Cortex of kidney (tissue), 1 donor: ENCODE results near the gene NAXE.
"Not testable (repeated sequence)": the region's sequence is repeated elsewhere in the genome, so short reads cannot be mapped to it uniquely, and the experiment has no call there.

Experiments used
- DNase-seq: peaks from one replicate; lab custom pipeline; 2025; lab: John Stamatoyannopoulos, UW

NAXE gene

DNA sequence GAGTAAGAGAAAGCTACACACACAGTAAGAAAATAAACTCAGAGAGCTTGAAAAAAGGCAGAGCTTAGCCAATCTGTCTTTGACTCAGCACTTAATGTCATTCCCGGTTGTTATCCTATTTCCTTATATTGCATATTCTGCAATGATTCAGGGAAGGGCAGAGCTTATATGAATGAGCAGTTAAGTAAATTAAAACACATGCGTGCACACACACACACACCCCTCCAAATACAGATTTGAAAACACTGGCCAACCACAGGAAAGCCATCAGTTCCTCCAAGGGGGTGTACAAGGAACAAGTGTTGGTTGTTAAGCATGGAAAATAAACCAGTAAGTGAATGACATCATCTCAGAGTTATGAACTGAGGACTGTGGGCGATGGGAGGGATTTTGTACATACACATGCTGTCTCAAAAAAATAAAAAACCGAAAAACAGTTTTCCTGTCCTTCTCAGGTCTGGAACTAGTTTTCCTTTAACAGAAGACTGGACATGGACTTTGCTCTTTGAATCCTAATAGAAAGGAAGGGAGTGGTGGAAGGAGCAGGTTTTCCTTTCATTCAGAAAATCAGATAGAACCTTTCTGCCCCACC lies 20.2 kb upstream of the NAXE start:
- DNase-seq = no peak

DNA sequence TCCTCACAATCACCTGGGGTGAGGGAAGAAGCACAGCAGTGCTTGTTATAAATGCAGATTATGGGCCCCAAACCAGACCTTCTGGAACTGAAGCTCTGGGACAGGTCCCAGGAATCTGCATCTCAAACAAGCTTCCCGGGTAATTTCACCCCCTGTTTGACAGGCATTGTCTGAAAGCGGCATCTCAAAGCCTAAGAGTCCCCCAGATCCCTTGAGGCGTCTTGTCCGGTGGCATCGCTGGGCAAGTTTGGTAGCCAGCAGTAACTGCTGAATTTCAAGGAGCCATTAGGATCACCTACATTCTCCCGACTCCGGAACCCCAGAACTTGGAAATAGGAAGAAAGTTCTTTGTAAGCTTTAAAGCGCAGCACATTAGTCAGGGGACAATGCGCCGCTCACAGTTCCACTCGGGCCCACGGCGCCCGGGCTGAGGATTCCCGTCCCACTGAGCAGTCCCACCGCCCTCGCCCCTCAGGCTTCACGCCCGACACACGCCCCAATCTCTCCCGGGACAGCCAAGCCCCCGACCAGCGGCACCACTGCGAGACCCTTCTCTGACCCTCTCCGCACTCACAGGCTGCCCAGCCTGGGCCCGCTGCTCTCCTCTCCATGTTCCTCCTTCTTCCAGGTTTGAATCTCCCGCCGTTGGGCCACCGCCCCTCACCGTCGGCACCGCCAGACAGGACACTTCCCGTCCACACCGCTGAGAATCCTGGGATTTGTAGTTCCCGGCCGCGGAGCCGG lies 19.5 kb upstream of the NAXE start, which contains the start of gene IQGAP3:
Gene IQGAP3 (minus strand): TSS at position 647 of the 744 bp plus-strand sequence. CDS start 36 bp downstream, at position 611.
- DNase-seq = no peak

DNA sequence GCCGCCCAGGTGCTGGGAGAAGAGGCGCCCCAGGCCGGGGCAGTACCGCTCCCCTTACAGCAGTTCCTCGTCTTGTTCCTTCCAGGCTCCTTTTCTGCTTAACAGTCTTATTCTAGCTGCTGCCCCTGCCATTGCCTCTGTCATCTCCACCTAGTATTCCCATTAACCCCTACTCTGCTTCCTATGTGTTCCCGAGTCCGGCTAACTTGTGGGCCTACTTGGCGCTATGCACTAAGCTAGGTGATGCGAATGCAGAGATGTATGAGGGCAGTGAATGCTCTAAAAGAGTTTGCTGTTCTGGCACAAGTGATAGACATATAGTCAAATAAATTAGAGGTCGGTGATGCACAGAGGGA lies 18.9 kb upstream of the NAXE start:
- no peak for DNase-seq

DNA sequence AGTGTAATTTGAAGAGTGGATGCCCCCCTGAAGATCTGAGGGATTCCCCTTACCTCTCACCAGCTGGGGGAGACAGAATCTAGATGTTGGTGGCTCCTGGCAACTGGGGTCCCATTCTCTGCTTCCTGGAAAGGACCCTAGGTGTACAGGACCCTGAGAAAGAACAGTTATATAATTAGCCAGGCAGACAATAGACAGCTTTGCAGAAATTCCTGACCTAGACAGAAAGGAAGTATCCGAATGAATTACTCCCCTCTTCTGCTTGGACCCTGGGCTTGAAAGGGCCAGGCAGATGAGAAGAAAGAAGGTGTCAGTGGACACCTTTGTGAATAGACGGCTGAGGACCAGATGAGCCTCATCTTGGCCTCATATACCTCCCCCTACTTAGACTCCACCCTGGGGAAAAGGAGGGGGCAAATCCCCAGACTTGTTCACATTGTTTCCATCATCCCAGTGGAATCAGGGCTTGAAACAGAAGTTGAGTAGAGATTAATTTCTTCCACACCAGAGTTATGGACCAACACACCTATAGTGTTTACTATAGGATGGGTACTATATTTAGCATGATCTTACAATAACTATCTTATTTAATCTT lies 17.4 kb upstream of the NAXE start:
- no peak for DNase-seq

DNA sequence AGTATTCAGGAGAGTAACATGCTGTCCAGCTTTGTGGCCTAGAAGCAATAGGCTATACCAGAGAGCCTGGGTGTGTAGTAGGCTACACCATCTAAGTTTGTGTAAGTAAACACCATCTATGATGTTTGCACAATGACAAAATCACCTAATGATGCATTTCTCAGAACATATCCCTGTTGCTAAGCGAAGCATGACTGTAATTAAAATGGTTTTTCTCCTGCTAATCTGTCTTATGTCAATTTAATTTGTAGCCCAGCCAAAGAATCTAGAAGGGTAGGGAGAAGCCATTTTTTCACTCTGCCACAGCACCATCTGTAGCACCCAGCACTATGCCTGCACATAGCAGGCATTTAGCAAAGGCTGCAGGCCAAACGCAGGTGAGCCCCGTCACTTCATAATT lies 14.0 kb upstream of the NAXE start:
- DNase-seq = no peak

DNA sequence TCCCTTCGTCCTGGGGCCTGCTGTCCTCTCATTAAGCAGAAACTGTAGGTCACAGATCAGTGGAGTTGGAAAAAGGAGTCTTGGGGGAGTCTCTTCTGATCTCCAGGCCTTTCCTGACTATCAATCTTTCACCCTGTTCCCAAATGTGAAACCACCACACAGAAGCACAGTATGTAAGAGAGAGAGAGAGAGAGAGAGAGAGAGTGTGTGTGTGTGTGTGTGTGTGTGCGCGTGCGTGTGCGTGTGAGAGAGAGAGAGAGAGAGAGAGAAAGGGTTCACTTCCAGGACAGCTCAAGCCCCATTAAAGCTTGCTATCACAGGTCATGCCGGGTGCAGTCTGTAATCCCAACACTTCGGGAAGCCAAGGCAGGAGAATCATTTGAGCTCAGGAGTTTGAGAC lies 13.5 kb upstream of the NAXE start:
- DNase-seq = no peak

DNA sequence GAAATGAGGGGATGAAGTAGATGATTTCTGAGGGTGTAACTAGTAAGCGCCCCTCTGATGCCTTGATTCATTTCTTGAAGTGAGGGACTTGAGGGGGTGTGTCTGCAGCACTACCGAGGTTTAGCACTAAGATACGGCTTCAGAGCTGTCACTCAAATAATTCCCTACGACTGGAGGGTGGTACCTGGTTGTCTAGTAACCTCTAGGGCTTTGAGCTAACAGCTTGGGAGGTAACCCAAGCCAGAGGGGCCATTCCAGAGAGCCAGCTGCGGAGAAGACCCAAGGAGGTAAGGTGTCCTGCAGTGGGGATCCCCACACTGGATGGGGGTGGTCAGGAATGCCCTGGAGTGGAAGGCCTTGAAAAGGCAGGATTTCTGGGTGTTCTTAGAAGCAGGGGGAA lies 12.1 kb upstream of the NAXE start, which contains the start of gene TTC24:
Gene TTC24 (plus strand): TSS at position 252 of the 400 bp plus-strand sequence. CDS start 1,642 bp downstream, outside the sequence.
- DNase-seq = no peak

DNA sequence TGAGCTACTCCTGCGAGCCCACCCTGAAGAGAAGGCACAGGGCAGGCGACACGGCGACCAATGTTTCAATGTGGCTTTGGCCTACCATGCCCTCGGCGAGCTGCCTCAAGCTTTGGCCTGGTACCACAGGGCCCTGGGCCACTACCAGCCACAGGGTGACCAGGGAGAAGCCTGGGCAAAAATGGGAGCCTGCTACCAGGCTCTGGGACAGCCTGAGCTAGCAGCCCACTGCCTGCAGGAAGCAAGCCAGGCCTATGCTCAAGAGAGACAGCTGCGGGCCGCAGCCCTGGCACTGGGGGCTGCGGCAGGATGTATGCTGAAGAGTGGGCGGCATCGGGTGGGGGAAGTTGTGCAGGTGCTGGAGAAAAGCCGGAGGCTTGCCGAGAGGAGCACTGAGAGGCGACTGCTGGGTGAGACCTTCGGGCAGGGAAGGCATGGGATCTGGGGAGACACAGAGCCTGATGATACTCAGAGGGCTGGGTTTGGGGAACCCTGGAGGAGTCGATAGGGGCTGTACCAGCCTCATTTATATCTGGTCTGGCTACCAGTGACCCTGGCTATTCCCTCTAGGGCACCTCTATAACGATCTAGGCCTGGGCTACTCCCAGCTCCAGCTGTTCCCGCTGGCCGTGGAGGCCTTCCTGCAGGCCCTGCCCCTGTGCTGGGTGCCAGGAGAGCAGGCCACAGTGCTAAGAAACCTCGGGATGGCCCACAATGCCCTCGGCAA lies 9.8 kb upstream of the NAXE start:
- no peak for DNase-seq

DNA sequence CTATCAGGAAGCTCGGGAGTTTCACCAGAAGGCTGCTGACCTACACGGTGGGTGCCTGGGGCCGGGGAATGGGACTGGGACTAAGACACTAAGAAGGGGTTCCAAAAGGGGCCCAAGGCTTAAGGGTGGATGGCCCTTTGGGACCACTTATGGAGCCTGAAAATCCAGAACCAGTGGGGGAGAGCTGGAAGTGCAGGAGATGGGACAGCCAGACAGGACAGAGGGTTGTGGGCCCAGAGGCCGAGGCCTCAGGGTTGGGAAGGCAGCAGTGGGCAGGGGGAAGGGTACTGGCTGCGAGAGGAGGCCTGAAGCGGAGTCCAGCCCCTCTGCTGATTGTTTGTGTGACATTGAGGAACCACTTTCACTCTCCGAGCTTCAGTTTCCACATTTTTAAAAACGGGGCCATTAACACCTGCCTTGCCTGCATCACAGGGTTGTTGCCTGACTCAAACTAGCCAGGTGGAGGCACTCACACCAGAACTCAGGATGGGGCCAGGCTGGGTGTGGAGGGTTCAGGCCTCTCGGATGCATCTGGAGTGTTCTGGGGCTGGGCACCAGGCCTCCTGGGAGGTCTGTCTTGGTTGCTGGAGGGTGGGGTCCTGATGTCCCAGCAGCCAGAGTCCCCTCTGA lies 9.1 kb upstream of the NAXE start:
- no peak for DNase-seq

DNA sequence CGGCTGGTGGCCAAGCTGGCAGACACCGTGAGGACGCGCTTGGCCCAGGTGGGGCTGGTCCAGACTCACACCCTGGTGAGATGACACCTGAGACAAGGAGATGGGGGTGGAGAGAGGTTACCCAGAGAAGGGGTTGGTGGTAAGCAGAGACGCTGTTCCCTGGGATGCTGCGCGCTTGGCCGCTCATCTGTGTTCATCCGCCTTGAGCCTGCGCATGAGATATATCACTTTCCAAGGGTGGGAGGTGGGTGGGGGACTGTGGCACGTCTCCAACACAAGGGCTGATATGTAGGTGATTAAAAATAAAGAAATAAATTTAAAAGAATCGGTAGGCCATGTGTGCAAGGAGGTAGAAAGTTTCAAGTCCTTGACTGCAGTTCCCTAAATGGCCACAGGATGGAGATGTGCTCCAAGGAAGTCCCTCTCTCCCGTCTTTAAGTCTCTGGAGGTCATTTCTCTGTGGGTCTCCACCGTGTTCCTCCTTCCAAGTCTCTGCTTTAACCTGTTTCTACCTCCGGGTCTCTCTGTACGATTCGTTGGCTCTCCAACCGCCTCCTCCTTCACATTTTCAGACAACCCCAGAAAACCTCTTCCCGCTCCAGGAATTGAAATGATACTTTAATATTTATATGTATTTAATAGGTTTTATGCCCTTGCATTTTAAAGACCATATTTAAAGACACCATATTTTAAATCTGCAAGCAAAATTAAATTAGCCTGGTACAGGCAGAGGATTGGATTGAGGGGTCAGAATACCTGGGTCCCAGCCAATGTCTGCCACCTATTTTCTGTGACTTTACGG lies 7.6 kb upstream of the NAXE start:
- no peak for DNase-seq

DNA sequence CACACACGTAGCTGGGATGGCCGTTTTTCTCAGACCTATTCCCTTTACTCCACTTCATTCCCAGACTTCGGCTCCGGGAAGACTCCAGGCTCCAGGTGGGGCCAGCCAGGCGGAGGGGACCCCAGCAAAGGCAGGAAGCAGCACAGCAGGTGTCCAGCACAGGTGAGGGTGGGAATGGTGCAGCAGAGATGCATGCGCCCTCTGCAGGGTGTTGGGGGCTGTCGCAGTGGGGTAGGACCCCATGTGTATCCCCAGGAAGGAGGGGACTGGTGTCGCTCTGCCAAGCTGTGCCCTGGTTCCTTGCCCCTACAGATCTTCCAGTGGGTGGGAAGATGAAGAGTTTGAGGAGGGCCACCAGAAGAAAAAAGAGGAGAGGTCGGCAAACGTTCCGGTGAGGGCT lies 6.8 kb upstream of the NAXE start:
- DNase-seq = no peak

DNA sequence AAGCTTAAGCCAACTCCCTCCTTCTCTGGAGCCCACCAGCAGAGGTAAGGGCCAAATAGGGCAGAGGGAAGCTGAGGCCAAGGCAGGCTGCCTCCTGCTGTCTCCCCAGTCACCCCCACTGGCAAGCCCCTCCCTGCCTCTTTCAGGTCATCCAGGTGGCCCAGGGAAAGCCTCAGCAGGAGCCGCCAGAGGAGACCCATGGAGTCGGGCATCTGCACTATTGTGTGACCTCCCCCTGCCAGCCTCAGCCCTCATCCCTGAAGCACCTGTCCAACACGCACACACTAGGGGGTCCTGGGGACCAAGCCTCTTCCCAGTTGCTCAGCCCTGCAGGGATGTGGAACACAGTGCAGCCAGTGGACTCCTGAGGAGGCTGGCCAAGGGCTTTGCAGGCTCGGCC lies 5.3 kb upstream of the NAXE start:
- DNase-seq = no peak

DNA sequence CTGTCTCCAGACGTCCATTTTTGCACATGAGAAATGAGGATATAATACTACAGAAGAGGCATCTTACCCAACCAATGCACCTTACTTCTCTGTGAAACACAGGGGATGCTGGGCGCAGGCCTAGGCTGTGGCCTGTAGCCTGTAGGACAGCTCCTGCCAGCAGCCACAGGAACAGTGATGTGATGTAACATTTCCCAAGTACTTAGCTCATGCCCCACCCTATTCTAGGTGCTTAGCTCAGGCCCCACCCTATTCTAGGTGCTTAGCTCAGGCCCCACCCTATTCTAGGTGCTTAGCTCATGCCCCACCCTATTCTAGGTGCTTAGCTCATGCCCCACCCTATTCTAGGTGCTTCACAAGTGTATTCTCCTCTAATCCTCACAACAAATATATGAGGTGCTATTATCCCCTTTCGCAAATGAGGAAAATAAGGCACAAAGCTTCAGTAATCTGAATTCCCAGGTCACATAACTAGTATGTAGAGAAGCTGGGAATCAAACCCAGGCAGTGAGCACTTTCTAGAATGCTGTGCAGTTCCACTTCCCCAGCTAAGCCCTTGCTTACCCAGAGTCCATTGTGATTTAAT lies 4.6 kb upstream of the NAXE start:
- no peak for DNase-seq

DNA sequence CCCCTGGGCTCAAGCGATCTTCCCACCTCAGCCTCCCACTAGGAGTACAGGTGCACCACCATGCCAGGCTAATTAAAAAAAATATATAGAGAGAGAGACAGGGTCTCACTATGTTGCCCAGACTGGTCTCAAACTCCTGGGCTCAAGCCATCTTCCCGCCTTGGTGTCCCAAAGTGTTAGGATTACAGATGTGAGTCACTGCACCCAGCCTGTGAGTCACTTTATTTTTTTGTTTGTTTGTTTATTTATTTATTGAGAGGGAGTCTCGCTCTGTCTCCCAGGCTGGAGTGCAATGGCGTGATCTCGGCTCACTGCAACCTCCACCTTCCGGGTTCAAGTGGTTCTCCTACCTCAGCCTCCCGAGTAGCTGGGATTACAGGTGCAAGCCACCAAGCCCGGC lies 3.6 kb upstream of the NAXE start:
- not testable (repeated sequence) for DNase-seq

DNA sequence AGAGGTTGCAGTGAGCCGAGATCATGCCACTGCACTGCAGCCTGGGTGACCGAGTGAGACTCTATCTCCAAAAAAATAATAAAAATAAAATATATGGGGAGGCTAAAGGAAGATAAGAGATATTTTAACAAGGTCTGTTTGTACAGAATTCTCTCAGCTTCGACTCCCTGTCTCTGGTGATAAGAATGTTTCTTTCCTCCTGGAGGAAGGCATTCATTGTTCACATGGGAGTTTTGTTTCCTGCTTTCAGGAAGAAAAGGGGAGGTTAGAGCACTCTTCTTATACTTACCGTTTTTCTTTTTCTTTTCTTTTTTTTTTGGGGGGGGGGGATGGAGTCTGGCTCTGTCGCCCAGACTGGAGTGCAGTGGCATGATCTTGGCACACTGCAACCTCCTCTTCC lies 2.0 kb upstream of the NAXE start:
- DNase-seq = no peak

DNA sequence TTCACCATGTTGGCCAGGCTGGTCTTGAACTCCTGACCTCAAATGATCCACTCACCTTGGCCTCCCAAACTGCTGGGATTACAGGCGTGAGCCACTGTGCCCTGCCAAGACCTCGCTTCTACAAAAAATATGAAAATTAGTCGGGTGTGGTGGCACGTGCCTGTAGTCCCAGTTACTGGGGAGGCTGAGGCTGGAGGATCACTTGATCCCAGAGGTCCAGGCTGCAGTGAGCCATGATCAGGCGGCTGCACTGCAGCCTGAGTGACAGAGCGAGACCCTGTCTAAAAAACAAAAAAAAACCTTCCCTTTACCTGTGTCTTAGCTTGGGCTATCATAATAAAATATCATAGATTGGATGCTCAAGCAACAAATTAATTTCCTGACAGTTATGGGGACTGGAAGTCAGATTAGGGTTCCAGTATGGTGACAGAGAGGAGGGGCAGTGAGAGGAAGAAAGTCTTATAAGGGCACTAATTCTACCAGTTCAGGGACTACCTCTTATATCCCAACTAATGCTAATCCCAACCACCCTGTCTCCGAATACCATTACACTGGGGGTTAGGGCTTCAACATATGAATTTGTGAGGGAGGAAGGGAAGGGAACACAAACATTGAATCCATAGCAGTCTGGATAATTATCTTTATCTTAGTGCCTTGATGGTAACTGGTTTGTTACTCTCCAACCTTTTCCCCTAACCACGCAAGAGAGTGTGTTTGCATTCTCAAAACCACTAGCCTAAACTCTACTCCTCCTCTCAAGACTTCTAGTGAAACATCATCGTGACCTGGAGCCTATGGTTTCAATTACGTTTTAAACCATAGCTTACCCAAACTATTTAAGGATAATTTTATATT lies 1.0 kb upstream of the NAXE start:
- DNase-seq = no peak

DNA sequence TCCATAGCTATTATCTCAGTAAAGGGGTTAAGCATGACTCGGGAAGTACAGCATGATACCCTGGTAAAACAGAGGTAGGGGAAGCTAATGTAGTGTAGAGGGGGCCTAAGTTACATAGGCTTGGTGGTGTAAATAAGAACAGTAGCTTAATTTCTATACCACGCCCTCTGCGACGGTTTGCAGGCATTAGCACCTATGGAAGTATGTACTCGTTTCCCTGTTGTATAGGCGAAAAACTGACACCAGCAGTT lies 470 bp upstream of the NAXE start:
- no peak for DNase-seq

DNA sequence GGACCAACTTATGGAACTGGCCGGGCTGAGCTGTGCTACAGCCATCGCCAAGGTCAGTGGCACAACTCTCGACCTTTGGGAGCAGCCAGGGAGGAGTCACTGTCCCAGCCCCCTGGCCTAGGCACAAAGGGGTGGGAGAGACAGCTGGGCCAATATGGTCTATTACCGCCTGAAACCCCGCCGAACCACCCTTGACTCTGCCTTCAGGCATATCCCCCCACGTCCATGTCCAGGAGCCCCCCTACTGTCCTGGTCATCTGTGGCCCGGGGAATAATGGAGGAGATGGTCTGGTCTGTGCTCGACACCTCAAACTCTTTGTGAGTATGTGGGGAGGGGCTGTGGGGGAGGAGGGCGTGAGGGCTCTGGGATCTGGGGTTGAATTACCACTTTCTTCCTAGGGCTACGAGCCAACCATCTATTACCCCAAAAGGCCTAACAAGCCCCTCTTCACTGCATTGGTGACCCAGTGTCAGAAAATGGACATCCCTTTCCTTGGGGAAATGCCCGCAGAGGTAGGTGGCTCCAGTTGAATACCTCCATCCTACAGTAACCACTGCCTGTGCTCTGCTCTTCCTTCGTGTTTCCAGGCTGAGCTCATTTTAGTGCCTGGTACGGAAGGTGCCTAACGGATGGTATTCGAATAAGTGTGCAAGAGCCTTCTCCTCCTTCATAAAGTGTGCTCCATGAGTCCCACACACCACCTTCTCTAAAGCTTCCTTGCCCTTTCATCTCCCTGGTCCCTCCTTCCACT lies 758 bp downstream of the NAXE start:
- DNase-seq = no peak

DNA sequence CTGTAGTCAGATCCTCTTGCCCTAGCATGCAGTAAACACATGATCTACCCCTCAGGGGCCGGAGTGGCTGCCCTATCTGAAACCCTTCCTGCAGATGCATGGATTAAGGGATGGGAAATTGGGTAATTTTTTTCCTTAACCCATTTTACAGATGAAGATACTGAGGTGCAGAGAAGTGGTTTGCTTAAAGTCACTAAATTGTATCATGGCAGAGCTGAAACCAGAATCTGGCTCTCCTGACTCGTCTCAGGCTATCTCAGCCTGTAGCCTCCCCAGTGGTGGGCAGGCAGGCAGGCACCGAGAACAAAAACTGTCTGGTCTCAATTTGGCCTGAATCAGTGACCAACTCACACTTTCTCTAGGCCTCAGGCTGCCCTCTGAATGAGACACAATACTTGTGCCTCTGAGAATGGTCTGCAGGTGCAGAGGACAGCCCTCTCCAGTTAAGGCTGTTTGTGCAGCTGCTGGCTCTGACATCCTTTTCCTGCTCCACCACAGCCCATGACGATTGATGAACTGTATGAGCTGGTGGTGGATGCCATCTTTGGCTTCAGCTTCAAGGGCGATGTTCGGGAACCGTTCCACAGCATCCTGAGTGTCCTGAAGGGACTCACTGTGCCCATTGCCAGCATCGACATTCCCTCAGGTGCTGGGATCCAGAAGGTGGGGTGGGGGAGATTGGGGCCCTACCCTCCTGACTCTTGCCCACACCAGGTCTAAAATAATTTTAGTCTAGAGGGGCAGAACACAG lies 1.5 kb downstream of the NAXE start:
- no peak for DNase-seq
